HepG2 (cell line): ENCODE measurements around the gene PHF13.

ENCODE experiments used
- AFF4 ChIP-seq: sonication (generic); formaldehyde crosslinking; IDR thresholded peaks from 2 replicates; pipeline ENCODE4 v1.4.0; 2020; ENCODE audit warnings: missing genetic modification reagents
- AHDC1 ChIP-seq: sonication (generic); formaldehyde crosslinking; IDR thresholded peaks from 2 replicates; pipeline ENCODE4 v1.5.1; 2020; ENCODE audit warnings: mild to moderate bottlenecking, missing genetic modification reagents, borderline replicate concordance
- ASH2L ChIP-seq: fragments of 300-600, 200-600 bp; sonication (generic); IDR thresholded peaks from 2 replicates; pipeline ENCODE4 v1.7.0; 2017; ENCODE audit warnings: low read depth, mild to moderate bottlenecking, moderate library complexity, mixed read lengths, low read length; ENCODE audit not compliant: insufficient read length
- DMAP1 ChIP-seq: IDR thresholded peaks from 2 replicates; pipeline ENCODE4 v1.6.1; 2016
- GABPA ChIP-seq, 2 experiments: IDR thresholded peaks; 2 replicates each; pipeline ENCODE4 v1.6.1; 2011 to 2016; ENCODE audit warnings: low read depth in 2 of 2, low read length in 1 of 2, missing biosample characterization in 1 of 2, missing genetic modification characterization in 1 of 2
- NR2C2 ChIP-seq: sonication (generic); formaldehyde crosslinking; IDR thresholded peaks from 2 replicates; pipeline ENCODE4 v1.4.0; 2020; ENCODE audit warnings: missing genetic modification reagents, mild to moderate bottlenecking, moderate library complexity, borderline replicate concordance
- POLR2A ChIP-seq, 2 experiments: IDR thresholded peaks; 2 replicates each; pipeline ENCODE4 v1.6.1; 2011; ENCODE audit warnings: low read depth in 2 of 2, low read length in 2 of 2, mild to moderate bottlenecking in 1 of 2, moderate library complexity in 1 of 2; ENCODE audit not compliant: insufficient read depth in 1 of 2
- POLR2AphosphoS5 ChIP-seq: IDR thresholded peaks from 2 replicates; pipeline ENCODE4 v1.6.1; 2012; ENCODE audit warnings: low read depth, low read length
- RAD21 ChIP-seq: fragments of 450-650 bp; formaldehyde crosslinking; IDR thresholded peaks from 2 replicates; pipeline ENCODE4 v1.5.0; 2020; ENCODE audit warnings: mild to moderate bottlenecking
- RFX1 ChIP-seq: fragments of 450-650 bp; IDR thresholded peaks from 2 replicates; pipeline ENCODE4 v1.6.1; 2017
- ZNF263 ChIP-seq: sonication (generic); formaldehyde crosslinking; IDR thresholded peaks from 2 replicates; pipeline ENCODE4 v1.4.0; 2020; ENCODE audit warnings: missing genetic modification reagents
- ZNF784 ChIP-seq: sonication (generic); formaldehyde crosslinking; IDR thresholded peaks from 2 replicates; pipeline ENCODE4 v1.5.1; 2020; ENCODE audit warnings: missing genetic modification reagents, mild to moderate bottlenecking, borderline replicate concordance
- ZSCAN12 ChIP-seq: sonication (generic); formaldehyde crosslinking; IDR thresholded peaks from 2 replicates; pipeline ENCODE4 v1.9.0; 2021; ENCODE audit warnings: mild to moderate bottlenecking, missing genetic modification reagents

- no peak for TF ChIP-seq ZSCAN12 (CRISPR knock-in tag)
- no peak for TF ChIP-seq AHDC1 (CRISPR knock-in tag)
- no peak for TF ChIP-seq NR2C2 (CRISPR knock-in tag)
- TF ChIP-seq RAD21: no peak
- 0 out of 4 replicates have a peak, but pooled peaks of 1 of the 2 experiments have one; percentile 11 for TF ChIP-seq POLR2A (IDR thresholded peaks at IDR 0.05; ENCODE audit: insufficient read depth in 1 of 2, low read depth in 2 of 2, low read length in 2 of 2)
- TF ChIP-seq GABPA (IDR thresholded peaks at IDR 0.05; ENCODE audit: low read depth, low read length): no peak
- no peak for TF ChIP-seq GABPA (CRISPR knock-in tag; IDR thresholded peaks at IDR 0.05; ENCODE audit: low read depth)
- TF ChIP-seq ZNF263 (CRISPR knock-in tag): no peak
- TF ChIP-seq ZNF784 (CRISPR knock-in tag): no peak
- no peak for TF ChIP-seq DMAP1 (CRISPR knock-in tag)
- no peak for TF ChIP-seq ASH2L
- TF ChIP-seq AFF4 (CRISPR knock-in tag): no peak
- TF ChIP-seq POLR2AphosphoS5: no peak
- TF ChIP-seq RFX1: no peak
These were observed 27.1 kb upstream of the PHF13 start for GRCh38 chr1:6586404-6586816.
